Panc1 (cell line): ENCODE results near the gene DPM3. TPM values are rescaled to one million over a fixed set of nuclear protein-coding genes. Genes with fewer than 3 reads are reported as not detected.

Experiments
- ATAC-seq: fragments of 200-7000 bp; cut with Tn5 transposase; 2 replicates; pipeline ENCODE4 v1.9.1; 2020; ENCODE audit warnings: mild to moderate bottlenecking, moderate library complexity
- BruUV-seq: library from RNA; stranded (reverse); fragments of 400-500 nt; replicated peaks from 2 replicates; lab custom pipeline; 2021; lab: Mats Ljungman, UMichigan
- CTCF ChIA-PET: fragments of 300-600 bp; sonication (Branson Sonifier 250); formaldehyde crosslinking; loops from one replicate; lab custom pipeline; 2022; ENCODE audit warnings: antibody characterized with exemption; lab: Charles Lee
- POLR2A ChIA-PET: fragments of 300-600 bp; sonication (Branson Sonifier 250); formaldehyde crosslinking; loops from one replicate; lab custom pipeline; 2022; ENCODE audit warnings: antibody characterized with exemption; lab: Charles Lee
- DNase-seq: peaks from one replicate; pipeline ENCODE4 v3.0.0-alpha.2; 2010; ENCODE audit warnings: low read depth, low spot score
- H3K27ac ChIP-seq: 2 replicates; pipeline ENCODE4 v1.5.1; 2011; ENCODE audit warnings: mild to moderate bottlenecking, low read length, inconsistent platforms
- H3K27me3 ChIP-seq: fragments of 200-500 bp; sonication (Bioruptor generic); 2 replicates; pipeline ENCODE4 v1.6.0; 2014; ENCODE audit warnings: low read length, inconsistent platforms; ENCODE audit not compliant: control insufficient read depth, insufficient read depth
- H3K36me3 ChIP-seq: fragments of 200-500 bp; sonication (Bioruptor generic); 2 replicates; pipeline ENCODE4 v1.5.1; 2014; ENCODE audit warnings: inconsistent platforms, mild to moderate bottlenecking, low read length, moderate library complexity; ENCODE audit not compliant: control insufficient read depth, insufficient read depth
- H3K4me1 ChIP-seq: 2 replicates; pipeline ENCODE4 v1.5.1; 2011; ENCODE audit warnings: inconsistent platforms, mild to moderate bottlenecking, low read length, moderate library complexity; ENCODE audit not compliant: control insufficient read depth, insufficient read depth
- H3K4me3 ChIP-seq, 2 experiments: 2 replicates each; pipeline ENCODE4 v1.5.1; 2011 to 2012; ENCODE audit warnings: low read depth in 2 of 2, low read length in 2 of 2, mild to moderate bottlenecking in 2 of 2, inconsistent platforms in 1 of 2, moderate library complexity in 1 of 2
- H3K9me3 ChIP-seq: fragments of 200-500 bp; sonication (Bioruptor generic); 2 replicates; pipeline ENCODE4 v1.5.1; 2014; ENCODE audit warnings: low read depth, mild to moderate bottlenecking, inconsistent platforms, low read length, moderate library complexity; ENCODE audit not compliant: control insufficient read depth, insufficient read depth
- POLR2AphosphoS5 ChIP-seq: IDR thresholded peaks from 2 replicates; pipeline ENCODE4 v1.6.1; 2012; ENCODE audit warnings: mild to moderate bottlenecking, low read depth, low read length, moderate library complexity
- SIN3A ChIP-seq: IDR thresholded peaks from 2 replicates; pipeline ENCODE4 v1.6.1; 2012; ENCODE audit warnings: low read depth, mild to moderate bottlenecking, low read length, moderate library complexity, borderline replicate concordance; ENCODE audit not compliant: insufficient read depth
- TCF7L2 ChIP-seq: IDR thresholded peaks from 2 replicates; pipeline ENCODE4 v1.6.1; 2011; ENCODE audit warnings: mild to moderate bottlenecking, low read depth, low read length, inconsistent platforms
- in situ Hi-C: cut with HindIII; loops from 2 replicates; pipeline ENCODE4 v1.10.0; 2016; ENCODE audit warnings: low sequenced_read_pairs, low pct_unique_long_range_greater_than_20kb
- intact Hi-C: fragments of 100-400 bp; cut with micrococcal nuclease; formaldehyde crosslinking; loops from one replicate; pipeline ENCODE4 v1.10.0; 2022; ENCODE audit not compliant: unreplicated experiment
- total RNA-seq: library from RNA; stranded (reverse); gene quantifications from one replicate; pipeline ENCODE4 v1.2.1, GENCODE V29; 2021; ENCODE audit not compliant: unreplicated experiment
- TF ChIP-seq, protein P1 (sequence below), 2 experiments: IDR thresholded peaks; 2 replicates each; pipeline ENCODE4 v1.6.1; 2011 to 2012; ENCODE audit warnings: low read depth in 2 of 2, control low read depth in 1 of 2, low read length in 1 of 2, mild to moderate bottlenecking in 1 of 2, moderate library complexity in 1 of 2; ENCODE audit not compliant: insufficient read depth in 1 of 2
- TF ChIP-seq, protein P2 (sequence below): fragments of 450-650 bp; IDR thresholded peaks from 2 replicates; pipeline ENCODE4 v1.5.1; 2017; ENCODE audit warnings: mild to moderate bottlenecking

Gene DPM3
- total RNA-seq, 1 experiment from 2014 or later: 66.0 TPM

DNA sequence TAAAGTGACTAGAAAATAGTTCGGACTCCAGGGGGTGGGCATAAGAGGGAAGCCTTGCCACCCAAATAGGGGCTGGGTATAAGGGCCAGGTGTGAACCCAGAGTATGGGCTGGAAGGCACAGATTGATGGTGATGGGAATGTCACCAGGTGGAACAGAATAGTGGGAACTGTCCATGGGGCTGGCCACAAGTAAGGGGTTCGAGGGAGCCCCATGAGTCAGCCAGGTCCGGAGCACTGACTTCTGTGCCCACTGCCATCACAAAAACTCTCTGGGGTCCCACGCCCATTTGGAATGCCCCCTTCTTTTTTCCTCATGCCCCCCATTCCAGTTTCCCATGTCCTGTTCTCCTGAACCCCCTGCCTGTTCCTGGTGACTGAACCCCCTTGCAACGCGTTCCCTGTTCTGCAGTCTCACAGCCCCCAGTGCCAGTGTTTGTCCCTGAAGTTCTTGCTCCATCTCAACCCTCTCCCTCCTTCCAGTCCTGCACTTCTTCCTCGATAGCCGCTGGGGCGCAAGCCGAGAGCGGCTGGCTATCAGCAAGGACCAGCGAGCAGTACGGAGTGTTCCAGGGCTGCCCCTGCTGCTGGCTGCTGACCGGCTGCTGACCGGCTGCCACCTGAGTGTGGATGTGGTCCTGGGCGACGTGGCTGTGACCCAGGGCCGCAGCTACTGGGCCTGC is 41.2 kb upstream of the DPM3 start:
- peaks cover 3% of the 10 kb centered on the region for H3K4me1 ChIP-seq
- no peaks in the 10 kb centered on the region for H3K9me3 ChIP-seq
- POLR2A ChIA-PET: no interaction called here
- H3K27me3 ChIP-seq: no peaks in the 10 kb centered on the region
- intact Hi-C loops: no loop called here
- no TSS peak for BruUV-seq
- CTCF ChIA-PET: no interaction called here
- H3K4me3 ChIP-seq: no peak overlapping the region
- in situ Hi-C loops: no loop called here
- H3K36me3 ChIP-seq: no peaks in the 10 kb centered on the region
- ATAC-seq: no peak
- H3K27ac ChIP-seq: no peak overlapping the region
- TF ChIP-seq, protein P1, sequence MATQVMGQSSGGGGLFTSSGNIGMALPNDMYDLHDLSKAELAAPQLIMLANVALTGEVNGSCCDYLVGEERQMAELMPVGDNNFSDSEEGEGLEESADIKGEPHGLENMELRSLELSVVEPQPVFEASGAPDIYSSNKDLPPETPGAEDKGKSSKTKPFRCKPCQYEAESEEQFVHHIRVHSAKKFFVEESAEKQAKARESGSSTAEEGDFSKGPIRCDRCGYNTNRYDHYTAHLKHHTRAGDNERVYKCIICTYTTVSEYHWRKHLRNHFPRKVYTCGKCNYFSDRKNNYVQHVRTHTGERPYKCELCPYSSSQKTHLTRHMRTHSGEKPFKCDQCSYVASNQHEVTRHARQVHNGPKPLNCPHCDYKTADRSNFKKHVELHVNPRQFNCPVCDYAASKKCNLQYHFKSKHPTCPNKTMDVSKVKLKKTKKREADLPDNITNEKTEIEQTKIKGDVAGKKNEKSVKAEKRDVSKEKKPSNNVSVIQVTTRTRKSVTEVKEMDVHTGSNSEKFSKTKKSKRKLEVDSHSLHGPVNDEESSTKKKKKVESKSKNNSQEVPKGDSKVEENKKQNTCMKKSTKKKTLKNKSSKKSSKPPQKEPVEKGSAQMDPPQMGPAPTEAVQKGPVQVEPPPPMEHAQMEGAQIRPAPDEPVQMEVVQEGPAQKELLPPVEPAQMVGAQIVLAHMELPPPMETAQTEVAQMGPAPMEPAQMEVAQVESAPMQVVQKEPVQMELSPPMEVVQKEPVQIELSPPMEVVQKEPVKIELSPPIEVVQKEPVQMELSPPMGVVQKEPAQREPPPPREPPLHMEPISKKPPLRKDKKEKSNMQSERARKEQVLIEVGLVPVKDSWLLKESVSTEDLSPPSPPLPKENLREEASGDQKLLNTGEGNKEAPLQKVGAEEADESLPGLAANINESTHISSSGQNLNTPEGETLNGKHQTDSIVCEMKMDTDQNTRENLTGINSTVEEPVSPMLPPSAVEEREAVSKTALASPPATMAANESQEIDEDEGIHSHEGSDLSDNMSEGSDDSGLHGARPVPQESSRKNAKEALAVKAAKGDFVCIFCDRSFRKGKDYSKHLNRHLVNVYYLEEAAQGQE (IDR thresholded peaks at IDR 0.05; ENCODE audit: insufficient read depth in 1 of 2, low read depth in 2 of 2, low read length in 1 of 2): no peak
- TF ChIP-seq TCF7L2 (no peak), POLR2AphosphoS5 (no peak), SIN3A (no peak)
- TF ChIP-seq, protein P2, sequence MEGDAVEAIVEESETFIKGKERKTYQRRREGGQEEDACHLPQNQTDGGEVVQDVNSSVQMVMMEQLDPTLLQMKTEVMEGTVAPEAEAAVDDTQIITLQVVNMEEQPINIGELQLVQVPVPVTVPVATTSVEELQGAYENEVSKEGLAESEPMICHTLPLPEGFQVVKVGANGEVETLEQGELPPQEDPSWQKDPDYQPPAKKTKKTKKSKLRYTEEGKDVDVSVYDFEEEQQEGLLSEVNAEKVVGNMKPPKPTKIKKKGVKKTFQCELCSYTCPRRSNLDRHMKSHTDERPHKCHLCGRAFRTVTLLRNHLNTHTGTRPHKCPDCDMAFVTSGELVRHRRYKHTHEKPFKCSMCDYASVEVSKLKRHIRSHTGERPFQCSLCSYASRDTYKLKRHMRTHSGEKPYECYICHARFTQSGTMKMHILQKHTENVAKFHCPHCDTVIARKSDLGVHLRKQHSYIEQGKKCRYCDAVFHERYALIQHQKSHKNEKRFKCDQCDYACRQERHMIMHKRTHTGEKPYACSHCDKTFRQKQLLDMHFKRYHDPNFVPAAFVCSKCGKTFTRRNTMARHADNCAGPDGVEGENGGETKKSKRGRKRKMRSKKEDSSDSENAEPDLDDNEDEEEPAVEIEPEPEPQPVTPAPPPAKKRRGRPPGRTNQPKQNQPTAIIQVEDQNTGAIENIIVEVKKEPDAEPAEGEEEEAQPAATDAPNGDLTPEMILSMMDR: no peak
- DNase-seq: no peak

DNA sequence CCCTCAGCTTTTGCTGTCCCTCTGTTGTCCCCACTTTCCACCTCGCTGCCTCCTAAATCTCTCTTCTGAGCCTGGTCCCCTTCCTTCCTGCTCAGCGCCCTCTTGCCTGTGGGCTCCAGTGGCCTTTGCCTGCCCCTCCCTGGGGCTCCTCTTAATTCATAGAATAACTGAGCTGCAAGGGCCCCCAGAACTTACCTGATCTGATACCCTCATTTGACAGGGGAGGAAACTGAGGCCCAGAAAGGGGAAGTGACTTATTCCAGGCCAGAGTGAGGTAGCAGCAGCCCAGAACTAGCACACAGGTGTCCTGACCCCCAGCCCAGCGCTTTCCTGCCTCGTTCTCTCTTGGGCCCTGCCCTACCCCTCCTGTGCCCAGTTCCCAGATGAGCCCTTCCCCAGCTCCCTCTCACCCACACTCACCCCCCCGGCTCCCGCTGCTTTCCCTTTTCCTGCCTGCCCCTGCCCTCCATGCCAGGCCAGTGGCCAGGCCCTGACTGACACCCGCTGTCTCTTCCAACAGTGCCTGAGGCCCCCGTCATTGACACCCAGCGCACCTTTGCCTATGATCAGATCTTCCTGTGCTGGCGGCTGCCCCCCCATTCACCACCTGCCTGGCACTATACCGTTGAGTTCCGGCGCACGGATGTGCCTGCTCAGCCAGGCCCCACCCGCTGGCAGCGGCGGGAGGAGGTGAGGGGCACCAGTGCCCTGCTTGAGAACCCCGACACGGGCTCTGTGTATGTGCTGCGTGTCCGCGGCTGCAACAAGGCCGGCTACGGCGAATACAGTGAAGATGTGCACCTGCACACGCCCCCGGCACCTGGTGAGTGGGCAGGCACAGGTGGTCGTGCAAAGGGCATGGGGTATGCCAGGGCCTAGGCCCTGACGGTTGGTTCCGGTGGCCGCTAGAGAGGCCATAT is 39.0 kb upstream of the DPM3 start:
- TF ChIP-seq SIN3A (no peak), TCF7L2 (no peak)
- TF ChIP-seq, protein P2: no peak
- ChIA-PET CTCF (interaction anchor here (0.6 kb wide), 2 partner anchors 9 to 89 kb away, joined by 3 to 4 read pairs; no protein-coding TSS in a partner anchor), POLR2A (no interaction called here)
- Histone ChIP-seq H3K27ac (no peak overlapping the region), H3K9me3 (no peaks in the 10 kb centered on the region), H3K36me3 (no peaks in the 10 kb centered on the region), H3K4me1 (peaks cover 6% of the 10 kb centered on the region), H3K4me3 (no peak overlapping the region), H3K27me3 (no peaks in the 10 kb centered on the region)
- ATAC-seq (no peak), DNase-seq (no peak)
- no TSS peak for BruUV-seq
- in situ Hi-C loops (no loop called here), intact Hi-C loops (no loop called here)
